IPS-18a (cell line): ENCODE results near the gene IFNA1.

Source experiments
- H3K27ac ChIP-seq: one replicate; pipeline ENCODE4 v1.5.1; 2013; ENCODE audit warnings: low read length
- H3K27me3 ChIP-seq: one replicate; pipeline ENCODE4 v1.6.1; 2013; ENCODE audit warnings: mild to moderate bottlenecking, low read length; ENCODE audit not compliant: control insufficient read depth, insufficient read depth
- H3K36me3 ChIP-seq: one replicate; pipeline ENCODE4 v1.6.1; 2013; ENCODE audit warnings: low read depth, low read length; ENCODE audit not compliant: control insufficient read depth
- H3K4me1 ChIP-seq: one replicate; pipeline ENCODE4 v1.6.1; 2013; ENCODE audit warnings: low read depth, low read length; ENCODE audit not compliant: control insufficient read depth
- H3K4me3 ChIP-seq: one replicate; pipeline ENCODE4 v1.5.1; 2013; ENCODE audit warnings: low read length
- H3K9ac ChIP-seq: one replicate; pipeline ENCODE4 v1.6.1; 2013; ENCODE audit warnings: mild to moderate bottlenecking, low read length, moderate library complexity
- H3K9me3 ChIP-seq: one replicate; pipeline ENCODE4 v1.6.1; 2013; ENCODE audit warnings: low read depth, low read length; ENCODE audit not compliant: control insufficient read depth

The IFNA1 gene

GRCh38 chr9:21452681-21453080, 12.4 kb downstream of the IFNA1 start:
- Histone ChIP-seq H3K4me1 (no peaks in the 10 kb centered on the region), H3K36me3 (no peaks in the 10 kb centered on the region), H3K9ac (no peak overlapping the region), H3K9me3 (no peaks in the 10 kb centered on the region), H3K27me3 (no peaks in the 10 kb centered on the region), H3K27ac (no peak overlapping the region), H3K4me3 (no peak overlapping the region)

- Histone ChIP-seq H3K27me3 (no peaks in the 10 kb centered on the region), H3K27ac (no peak overlapping the region), H3K9me3 (no peaks in the 10 kb centered on the region), H3K4me1 (no peaks in the 10 kb centered on the region), H3K9ac (no peak overlapping the region), H3K4me3 (no peak overlapping the region), H3K36me3 (no peaks in the 10 kb centered on the region)
Measured at GRCh38 chr9:21454149-21454548, 13.9 kb downstream of the IFNA1 start.

- no peaks in the 10 kb centered on the region for H3K36me3 ChIP-seq
- no peak overlapping the region for H3K4me3 ChIP-seq
- no peaks in the 10 kb centered on the region for H3K9me3 ChIP-seq
- H3K27ac ChIP-seq, result no peak overlapping the region
- no peaks in the 10 kb centered on the region for H3K27me3 ChIP-seq
- no peak overlapping the region for H3K9ac ChIP-seq
- H3K4me1 ChIP-seq, result no peaks in the 10 kb centered on the region
Measured at GRCh38 chr9:21455320-21455719, 15.1 kb downstream of the IFNA1 start.

GRCh38 chr9:21461377-21461776, 21.1 kb downstream of the IFNA1 start:
- Histone ChIP-seq H3K27ac (no peak overlapping the region), H3K36me3 (no peaks in the 10 kb centered on the region), H3K27me3 (no peaks in the 10 kb centered on the region), H3K4me1 (no peaks in the 10 kb centered on the region), H3K9ac (no peak overlapping the region), H3K4me3 (no peak overlapping the region), H3K9me3 (peaks cover 7% of the 10 kb centered on the region)

- Histone ChIP-seq H3K36me3 (no peaks in the 10 kb centered on the region), H3K9ac (no peak overlapping the region), H3K9me3 (peaks cover 7% of the 10 kb centered on the region), H3K4me1 (no peaks in the 10 kb centered on the region), H3K4me3 (no peak overlapping the region), H3K27me3 (no peaks in the 10 kb centered on the region), H3K27ac (no peak overlapping the region)
Measured at GRCh38 chr9:21465138-21465537, 24.9 kb downstream of the IFNA1 start.

GRCh38 chr9:21465859-21466518, 25.8 kb downstream of the IFNA1 start:
- Histone ChIP-seq H3K27me3 (no peaks in the 10 kb centered on the region), H3K27ac (no peak overlapping the region), H3K9me3 (peaks cover 7% of the 10 kb centered on the region), H3K36me3 (no peaks in the 10 kb centered on the region), H3K4me1 (no peaks in the 10 kb centered on the region), H3K4me3 (no peak overlapping the region), H3K9ac (no peak overlapping the region)

- no peaks in the 10 kb centered on the region for H3K36me3 ChIP-seq
- no peak overlapping the region for H3K27ac ChIP-seq
- no peak overlapping the region for H3K9ac ChIP-seq
- H3K4me3 ChIP-seq, result no peak overlapping the region
- H3K27me3 ChIP-seq, result no peaks in the 10 kb centered on the region
- H3K9me3 ChIP-seq, result no peaks in the 10 kb centered on the region
- no peaks in the 10 kb centered on the region for H3K4me1 ChIP-seq
Measured at GRCh38 chr9:21470126-21470525, 29.9 kb downstream of the IFNA1 start.

GRCh38 chr9:21473236-21473635, 33.0 kb downstream of the IFNA1 start:
- no peak overlapping the region for H3K27ac ChIP-seq
- no peaks in the 10 kb centered on the region for H3K9me3 ChIP-seq
- H3K36me3 ChIP-seq, result no peaks in the 10 kb centered on the region
- no peak overlapping the region for H3K4me3 ChIP-seq
- no peaks in the 10 kb centered on the region for H3K27me3 ChIP-seq
- no peaks in the 10 kb centered on the region for H3K4me1 ChIP-seq
- H3K9ac ChIP-seq, result no peak overlapping the region

- no peaks in the 10 kb centered on the region for H3K36me3 ChIP-seq
- H3K4me1 ChIP-seq, result no peaks in the 10 kb centered on the region
- H3K9ac ChIP-seq, result no peak overlapping the region
- H3K4me3 ChIP-seq, result no peak overlapping the region
- H3K27ac ChIP-seq, result no peak overlapping the region
- H3K9me3 ChIP-seq, result no peaks in the 10 kb centered on the region
- H3K27me3 ChIP-seq, result no peaks in the 10 kb centered on the region
Measured at GRCh38 chr9:21477466-21477865, 37.2 kb downstream of the IFNA1 start.

- no peak overlapping the region for H3K4me3 ChIP-seq
- no peak overlapping the region for H3K27ac ChIP-seq
- no peaks in the 10 kb centered on the region for H3K4me1 ChIP-seq
- H3K9me3 ChIP-seq, result no peaks in the 10 kb centered on the region
- no peaks in the 10 kb centered on the region for H3K36me3 ChIP-seq
- no peak overlapping the region for H3K9ac ChIP-seq
- H3K27me3 ChIP-seq, result no peaks in the 10 kb centered on the region
Measured at GRCh38 chr9:21479152-21479702, 39.0 kb downstream of the IFNA1 start.

GRCh38 chr9:21481470-21482056, 41.3 kb downstream of the IFNA1 start:
- Histone ChIP-seq H3K27me3 (no peaks in the 10 kb centered on the region), H3K9ac (no peak overlapping the region), H3K27ac (no peak overlapping the region), H3K36me3 (no peaks in the 10 kb centered on the region), H3K9me3 (no peaks in the 10 kb centered on the region), H3K4me1 (no peaks in the 10 kb centered on the region), H3K4me3 (no peak overlapping the region)

GRCh38 chr9:21482213-21482612, 42.0 kb downstream of the IFNA1 start, which contains the start of gene IFNE:
IFNE (minus strand) TSS chr9:21482313; CDS start chr9:21481694, 619 bp downstream.
- H3K4me3 ChIP-seq, result no peak within 1 kb of the TSS
- H3K9ac ChIP-seq, result no peak within 1 kb of the TSS
- H3K4me1 ChIP-seq, result no peaks in the 10 kb centered on the region
- no peaks in the 10 kb centered on the region for H3K27me3 ChIP-seq
- no peaks in the 10 kb centered on the region for H3K36me3 ChIP-seq
- no peaks in the 10 kb centered on the region for H3K9me3 ChIP-seq
- no peak within 1 kb of the TSS for H3K27ac ChIP-seq
